GM21447 (cell line): ENCODE results near the gene GCHFR.

ENCODE experiments used
- ATAC-seq: cut with Tn5 transposase; IDR thresholded peaks from one replicate; pipeline ENCODE4 v1.9.1; 2021; ENCODE audit not compliant: unreplicated experiment

The GCHFR gene

DNA sequence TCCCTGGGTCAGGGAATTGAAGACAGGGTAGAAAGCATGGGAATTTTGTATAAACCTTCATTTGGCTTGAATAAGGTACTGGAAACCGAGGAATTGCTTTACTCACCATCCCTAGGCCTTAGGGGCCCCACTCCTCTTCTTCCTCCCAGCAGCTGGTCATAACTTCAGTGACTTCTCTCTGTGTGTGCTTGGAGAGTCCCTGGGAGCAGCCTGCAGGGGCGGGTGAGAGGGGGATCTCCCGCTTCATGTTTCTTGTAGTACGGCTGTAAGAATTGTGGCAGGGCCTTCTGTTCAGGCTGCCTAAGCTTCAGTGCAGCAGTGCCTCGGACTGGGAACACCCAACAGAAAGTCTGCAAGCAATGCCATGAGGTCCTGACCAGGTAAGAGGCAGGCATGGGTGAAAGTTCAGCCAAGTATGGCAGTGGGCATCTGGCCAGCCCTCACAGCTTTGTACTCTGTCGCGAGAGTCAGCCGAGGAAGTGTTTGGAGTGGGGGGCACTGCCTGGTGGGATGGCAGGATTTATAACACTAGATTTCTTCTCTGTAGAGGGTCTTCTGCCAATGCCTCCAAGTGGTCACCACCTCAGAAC is 45.1 kb downstream of the GCHFR start:
- ATAC-seq: no peak

DNA sequence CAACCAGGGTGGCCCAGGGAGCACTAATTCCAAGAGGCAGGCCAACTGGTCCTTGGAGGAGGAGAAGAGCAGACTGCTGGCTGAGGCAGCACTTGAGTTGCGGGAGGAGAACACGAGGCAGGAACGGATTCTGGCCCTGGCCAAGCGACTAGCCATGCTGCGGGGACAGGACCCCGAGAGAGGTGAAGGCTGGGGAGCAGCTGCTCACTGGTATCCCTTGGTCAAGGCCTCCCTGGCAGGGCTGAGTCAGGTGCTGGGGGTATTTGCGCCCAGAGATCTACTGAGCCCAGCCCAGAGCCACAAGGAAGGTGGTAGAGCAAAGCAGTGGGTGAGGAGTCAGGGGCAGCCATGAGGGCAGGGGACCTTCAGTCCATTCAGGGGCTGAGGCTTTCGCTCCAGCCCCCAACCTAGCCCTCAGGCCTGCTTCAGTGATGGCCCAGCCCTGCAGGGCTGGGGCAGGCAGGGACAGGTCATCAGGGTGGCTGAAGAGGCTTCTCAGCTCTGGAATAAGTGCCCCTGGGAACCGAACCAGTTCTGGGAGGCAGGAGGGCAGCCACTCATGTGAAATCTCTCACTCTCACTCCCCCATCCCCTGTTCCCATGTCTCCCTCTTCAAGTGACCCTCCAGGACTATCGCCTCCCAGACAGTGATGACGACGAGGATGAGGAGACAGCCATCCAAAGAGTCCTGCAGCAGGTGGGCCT is 49.0 kb downstream of the GCHFR start:
- no peak for ATAC-seq

DNA sequence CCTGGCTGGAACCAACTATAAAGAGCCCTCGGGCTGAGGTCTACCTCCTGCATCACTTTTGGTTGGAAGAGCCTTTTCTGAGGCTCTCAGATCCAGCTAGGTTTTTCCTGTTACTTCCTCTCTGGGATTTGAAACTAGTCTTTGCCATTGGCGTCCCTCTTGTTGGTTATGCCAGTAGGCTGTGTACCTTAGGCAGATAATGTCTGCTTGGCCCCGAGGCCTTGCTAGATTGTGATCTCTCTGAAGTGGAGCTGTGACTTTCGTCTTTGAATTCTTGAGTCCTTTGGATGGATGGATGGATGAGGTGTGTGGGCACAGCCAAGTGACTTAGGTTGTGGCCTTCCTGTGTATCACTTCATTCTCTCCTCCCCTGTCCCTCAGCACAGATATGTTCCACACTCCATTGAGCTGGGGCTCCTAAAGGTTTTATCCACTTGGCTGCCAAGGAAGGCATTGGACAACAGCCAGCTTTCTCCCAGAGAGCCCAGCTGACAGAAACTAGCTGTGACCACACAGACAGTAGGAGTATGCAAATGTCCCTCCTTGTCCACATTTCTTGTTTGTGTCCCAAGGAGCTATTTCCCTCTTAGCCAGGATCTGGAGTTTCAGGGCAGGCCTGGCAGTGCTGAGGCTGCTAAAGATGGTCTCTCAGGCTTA is 51.3 kb downstream of the GCHFR start:
- ATAC-seq: no peak
